ENCODE data around the gene IQGAP3. TPM values are rescaled to one million over a fixed set of nuclear protein-coding genes. Genes with fewer than 3 reads are reported as not detected.

Gene IQGAP3
- polyA plus RNA-seq, 3 donors = 0.03 to 0.24 TPM; not detected in 1

GRCh38 chr1:156499194-156499841 lies 73.0 kb downstream of the IQGAP3 start:
- peaks cover 75% of the 10 kb centered on the region for H3K4me1 Mint-ChIP-seq
- H3K27ac ChIP-seq (ENCODE audit: low read depth in 1 of 2, low read length in 2 of 2) = peak overlapping the region; percentile 41 to 98
- H3K27me3 Mint-ChIP-seq (ENCODE audit: low read depth in 3 of 3) = no peaks in the 10 kb centered on the region
- peak overlapping the region; percentile 98 for H3K9ac ChIP-seq (ENCODE audit: insufficient read depth, low read length, poor library complexity, severe bottlenecking)
- no peaks in the 10 kb centered on the region for H3K27me3 ChIP-seq (ENCODE audit: control insufficient read depth in 2 of 2, insufficient read depth in 2 of 2, low read length in 2 of 2)
- no peak overlapping the region for H2AFZ ChIP-seq (ENCODE audit: insufficient read depth, low read depth, low read length, poor library complexity, severe bottlenecking)
- TF ChIP-seq CTCF (IDR thresholded peaks at IDR 0.05) = no peak
- no peaks in the 10 kb centered on the region for H3K9me3 ChIP-seq (replicated peaks in 1 of 2; ENCODE audit: control insufficient read depth in 1 of 2, insufficient read depth in 1 of 2, low read length in 2 of 2)
- peaks cover 88% of the 10 kb centered on the region for H3K79me2 ChIP-seq (ENCODE audit: insufficient read depth, low read length)
- H3K4me2 ChIP-seq (replicated peaks; ENCODE audit: extremely low read depth, low read length, poor library complexity, severe bottlenecking) = peak overlapping the region; percentile 96
- intact Hi-C loops (cut with micrococcal nuclease) = loop anchor here (5.0 to 10.0 kb wide), 2 partner anchors 47 to 55 kb away; no protein-coding TSS in a partner anchor
- 0% methylated on average over 4 of the region's 14 CpGs for WGBS (ENCODE audit: insufficient coverage)
- H3K36me3 Mint-ChIP-seq = peaks cover 25 to 34% of the 10 kb centered on the region in 2 donors
- H3K9me3 Mint-ChIP-seq = peaks cover 0 to 3% (median 0%) of the 10 kb centered on the region in 7 donors
- H3K4me1 ChIP-seq (ENCODE audit: control insufficient read depth in 1 of 2, insufficient read depth in 2 of 2, low read length in 2 of 2) = peaks cover 79 to 86% of the 10 kb centered on the region in 2 donors
- peak overlapping the region; percentile 93 to 97 for H3K4me3 Mint-ChIP-seq
- peaks cover 3 to 8% of the 10 kb centered on the region in 2 donors for H3K36me3 ChIP-seq (replicated peaks in 1 of 2; ENCODE audit: control insufficient read depth in 1 of 2, insufficient read depth in 2 of 2, low read length in 2 of 2)
- peak overlapping the region; percentile 96 to 99 (median 98) for H3K4me3 ChIP-seq (replicated peaks in 1 of 3; ENCODE audit: low read depth in 2 of 3, low read length in 3 of 3)
- no peak for DNase-seq
- H4K20me1 ChIP-seq (ENCODE audit: insufficient read depth, low read length) = peaks cover 62% of the 10 kb centered on the region
- peak overlapping the region; percentile 71 to 99 (median 92) for H3K27ac Mint-ChIP-seq

GRCh38 chr1:156498432-156499193 lies 73.8 kb downstream of the IQGAP3 start:
- Histone ChIP-seq H3K27me3 (ENCODE audit: control insufficient read depth in 2 of 2, insufficient read depth in 2 of 2, low read length in 2 of 2) (no peaks in the 10 kb centered on the region), H2AFZ (ENCODE audit: insufficient read depth, low read depth, low read length, poor library complexity, severe bottlenecking) (no peak overlapping the region), H3K9ac (ENCODE audit: insufficient read depth, low read length, poor library complexity, severe bottlenecking) (peak overlapping the region; percentile 98), H3K27ac (ENCODE audit: low read depth in 1 of 2, low read length in 2 of 2) (peak overlapping the region; percentile 36 to 98), H3K79me2 (ENCODE audit: insufficient read depth, low read length) (peaks cover 88% of the 10 kb centered on the region), H3K4me3 (replicated peaks in 1 of 3; ENCODE audit: low read depth in 2 of 3, low read length in 3 of 3) (peak overlapping the region; percentile 96 to 99 (median 98)), H3K9me3 (replicated peaks in 1 of 2; ENCODE audit: control insufficient read depth in 1 of 2, insufficient read depth in 1 of 2, low read length in 2 of 2) (no peaks in the 10 kb centered on the region), H3K4me2 (replicated peaks; ENCODE audit: extremely low read depth, low read length, poor library complexity, severe bottlenecking) (peak overlapping the region; percentile 96), H4K20me1 (ENCODE audit: insufficient read depth, low read length) (peaks cover 69% of the 10 kb centered on the region), H3K4me1 (ENCODE audit: control insufficient read depth in 1 of 2, insufficient read depth in 2 of 2, low read length in 2 of 2) (peaks cover 79 to 86% of the 10 kb centered on the region in 2 donors), H3K36me3 (replicated peaks in 1 of 2; ENCODE audit: control insufficient read depth in 1 of 2, insufficient read depth in 2 of 2, low read length in 2 of 2) (peaks cover 3 to 8% of the 10 kb centered on the region in 2 donors)
- no peak for DNase-seq
- intact Hi-C loops (cut with micrococcal nuclease) = loop anchor here (5.0 to 10.0 kb wide), 2 partner anchors 46 to 56 kb away; no protein-coding TSS in a partner anchor
- no peak for TF ChIP-seq CTCF (IDR thresholded peaks at IDR 0.05)
- Mint-ChIP-seq H3K4me3 (peak overlapping the region; percentile 93 to 97), H3K27me3 (ENCODE audit: low read depth in 3 of 3) (no peaks in the 10 kb centered on the region), H3K36me3 (peaks cover 29 to 34% of the 10 kb centered on the region in 2 donors), H3K4me1 (peaks cover 75% of the 10 kb centered on the region), H3K27ac (peak overlapping the region; percentile 76 to 99 (median 92)), H3K9me3 (peaks cover 0 to 3% (median 0%) of the 10 kb centered on the region in 7 donors)
- WGBS (ENCODE audit: insufficient coverage) = 0% methylated on average over 5 of the region's 12 CpGs
